ENCODE data around the gene TGFB2. TPM values are rescaled to one million over a fixed set of nuclear protein-coding genes. Genes with fewer than 3 reads are reported as not detected.

TGFB2 gene
- polyA plus RNA-seq, 2 of the 4 experiments (the other 2 are of a cell fraction) = 29.7 to 65.8 TPM

GRCh38 chr1:218459878-218460711 lies 115.0 kb downstream of the TGFB2 start (continued):
- TF ChIP-seq RARB (CRISPR knock-in tag; IDR thresholded peaks at IDR 0.05) (no peak), HEYL (CRISPR knock-in tag; IDR thresholded peaks at IDR 0.05) (no peak), CEBPB (IDR thresholded peaks at IDR 0.05) (peak in 1 of 2 experiments; percentile 51; a peak in 1 of 4 replicates), EP300 (IDR thresholded peaks at IDR 0.05) (peak in 1 of 2 experiments; percentile 31; a peak in 2 of 5 replicates), KDM5A (IDR thresholded peaks at IDR 0.05) (no peak), SMC3 (IDR thresholded peaks at IDR 0.05) (no peak; the same call in 2 of the 3 replicates), RAD21 (conservative IDR thresholded peaks at IDR 0.05 in 1 of 2, IDR thresholded peaks at IDR 0.05 in 1 of 2) (peak; percentile 17 to 42; a peak in 4 of 5 replicates), MAFK (IDR thresholded peaks at IDR 0.05; ENCODE audit: partially characterized antibody) (no peak), SREBF2 (IDR thresholded peaks at IDR 0.05) (no peak), ELK1 (IDR thresholded peaks at IDR 0.05; ENCODE audit: low read depth, low read length) (no peak), MAZ (IDR thresholded peaks at IDR 0.05; ENCODE audit: borderline replicate concordance, low read depth, low read length) (no peak), EHF (CRISPR knock-in tag; IDR thresholded peaks at IDR 0.05) (no peak), HES2 (IDR thresholded peaks at IDR 0.05) (no peak), CBX2 (IDR thresholded peaks at IDR 0.05; ENCODE audit: borderline replicate concordance, low read depth) (no peak), TFCP2L1 (CRISPR knock-in tag; IDR thresholded peaks at IDR 0.05) (no peak), MYC (IDR thresholded peaks at IDR 0.05; ENCODE audit: borderline replicate concordance, low read length) (no peak), ZNF302 (CRISPR knock-in tag; IDR thresholded peaks at IDR 0.05) (no peak), ZSCAN20 (CRISPR knock-in tag; IDR thresholded peaks at IDR 0.05) (0 out of 2 replicates have a peak, but pooled peaks have one; percentile 41), NPAS2 (CRISPR knock-in tag; IDR thresholded peaks at IDR 0.05; ENCODE audit: borderline replicate concordance) (no peak), RNF2 (IDR thresholded peaks at IDR 0.05; ENCODE audit: borderline replicate concordance, low read depth) (no peak), RCOR1 (IDR thresholded peaks at IDR 0.05; ENCODE audit: low read depth, low read length) (no peak), ESRRA (IDR thresholded peaks at IDR 0.05; ENCODE audit: borderline replicate concordance, low read length) (peak; percentile 68; the same call in 1 of the 2 replicates), CBX8 (IDR thresholded peaks at IDR 0.05) (no peak), REST (IDR thresholded peaks at IDR 0.05) (no peak), FOXS1 (CRISPR knock-in tag; IDR thresholded peaks at IDR 0.05) (no peak), HOXA7 (CRISPR knock-in tag; IDR thresholded peaks at IDR 0.05) (no peak), ZFP36 (IDR thresholded peaks at IDR 0.05; ENCODE audit: borderline replicate concordance, partially characterized antibody) (no peak), POLR2AphosphoS2 (conservative IDR thresholded peaks at IDR 0.05; ENCODE audit: low read length) (no peak), HDAC2 (IDR thresholded peaks at IDR 0.05) (no peak), CHD4 (IDR thresholded peaks at IDR 0.05; ENCODE audit: borderline replicate concordance) (no peak), HOXB5 (CRISPR knock-in tag; IDR thresholded peaks at IDR 0.05) (no peak)
- TF ChIP-seq, protein P1, sequence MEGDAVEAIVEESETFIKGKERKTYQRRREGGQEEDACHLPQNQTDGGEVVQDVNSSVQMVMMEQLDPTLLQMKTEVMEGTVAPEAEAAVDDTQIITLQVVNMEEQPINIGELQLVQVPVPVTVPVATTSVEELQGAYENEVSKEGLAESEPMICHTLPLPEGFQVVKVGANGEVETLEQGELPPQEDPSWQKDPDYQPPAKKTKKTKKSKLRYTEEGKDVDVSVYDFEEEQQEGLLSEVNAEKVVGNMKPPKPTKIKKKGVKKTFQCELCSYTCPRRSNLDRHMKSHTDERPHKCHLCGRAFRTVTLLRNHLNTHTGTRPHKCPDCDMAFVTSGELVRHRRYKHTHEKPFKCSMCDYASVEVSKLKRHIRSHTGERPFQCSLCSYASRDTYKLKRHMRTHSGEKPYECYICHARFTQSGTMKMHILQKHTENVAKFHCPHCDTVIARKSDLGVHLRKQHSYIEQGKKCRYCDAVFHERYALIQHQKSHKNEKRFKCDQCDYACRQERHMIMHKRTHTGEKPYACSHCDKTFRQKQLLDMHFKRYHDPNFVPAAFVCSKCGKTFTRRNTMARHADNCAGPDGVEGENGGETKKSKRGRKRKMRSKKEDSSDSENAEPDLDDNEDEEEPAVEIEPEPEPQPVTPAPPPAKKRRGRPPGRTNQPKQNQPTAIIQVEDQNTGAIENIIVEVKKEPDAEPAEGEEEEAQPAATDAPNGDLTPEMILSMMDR (IDR thresholded peaks at IDR 0.05) = no peak
- TF ChIP-seq, protein P2, sequence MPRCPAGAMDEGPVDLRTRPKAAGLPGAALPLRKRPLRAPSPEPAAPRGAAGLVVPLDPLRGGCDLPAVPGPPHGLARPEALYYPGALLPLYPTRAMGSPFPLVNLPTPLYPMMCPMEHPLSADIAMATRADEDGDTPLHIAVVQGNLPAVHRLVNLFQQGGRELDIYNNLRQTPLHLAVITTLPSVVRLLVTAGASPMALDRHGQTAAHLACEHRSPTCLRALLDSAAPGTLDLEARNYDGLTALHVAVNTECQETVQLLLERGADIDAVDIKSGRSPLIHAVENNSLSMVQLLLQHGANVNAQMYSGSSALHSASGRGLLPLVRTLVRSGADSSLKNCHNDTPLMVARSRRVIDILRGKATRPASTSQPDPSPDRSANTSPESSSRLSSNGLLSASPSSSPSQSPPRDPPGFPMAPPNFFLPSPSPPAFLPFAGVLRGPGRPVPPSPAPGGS (IDR thresholded peaks at IDR 0.05) = 0 out of 3 replicates have a peak, but pooled peaks have one; percentile 38
- TF ChIP-seq, protein P3, sequence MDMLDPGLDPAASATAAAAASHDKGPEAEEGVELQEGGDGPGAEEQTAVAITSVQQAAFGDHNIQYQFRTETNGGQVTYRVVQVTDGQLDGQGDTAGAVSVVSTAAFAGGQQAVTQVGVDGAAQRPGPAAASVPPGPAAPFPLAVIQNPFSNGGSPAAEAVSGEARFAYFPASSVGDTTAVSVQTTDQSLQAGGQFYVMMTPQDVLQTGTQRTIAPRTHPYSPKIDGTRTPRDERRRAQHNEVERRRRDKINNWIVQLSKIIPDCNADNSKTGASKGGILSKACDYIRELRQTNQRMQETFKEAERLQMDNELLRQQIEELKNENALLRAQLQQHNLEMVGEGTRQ (IDR thresholded peaks at IDR 0.05) = no peak
